ENCODE data around the gene STAMBP. TPM values are rescaled to one million over a fixed set of nuclear protein-coding genes. Genes with fewer than 3 reads are reported as not detected.
A peak's percentile ranks its signal among the peaks of the same experiment; 100 is the strongest.

STAMBP gene
- total and polyA plus RNA-seq, 2 of the 13 experiments (the other 11 are each of a cell fraction or from before 2014, with no cell fraction given), result 49.6 to 53.2 TPM

DNA sequence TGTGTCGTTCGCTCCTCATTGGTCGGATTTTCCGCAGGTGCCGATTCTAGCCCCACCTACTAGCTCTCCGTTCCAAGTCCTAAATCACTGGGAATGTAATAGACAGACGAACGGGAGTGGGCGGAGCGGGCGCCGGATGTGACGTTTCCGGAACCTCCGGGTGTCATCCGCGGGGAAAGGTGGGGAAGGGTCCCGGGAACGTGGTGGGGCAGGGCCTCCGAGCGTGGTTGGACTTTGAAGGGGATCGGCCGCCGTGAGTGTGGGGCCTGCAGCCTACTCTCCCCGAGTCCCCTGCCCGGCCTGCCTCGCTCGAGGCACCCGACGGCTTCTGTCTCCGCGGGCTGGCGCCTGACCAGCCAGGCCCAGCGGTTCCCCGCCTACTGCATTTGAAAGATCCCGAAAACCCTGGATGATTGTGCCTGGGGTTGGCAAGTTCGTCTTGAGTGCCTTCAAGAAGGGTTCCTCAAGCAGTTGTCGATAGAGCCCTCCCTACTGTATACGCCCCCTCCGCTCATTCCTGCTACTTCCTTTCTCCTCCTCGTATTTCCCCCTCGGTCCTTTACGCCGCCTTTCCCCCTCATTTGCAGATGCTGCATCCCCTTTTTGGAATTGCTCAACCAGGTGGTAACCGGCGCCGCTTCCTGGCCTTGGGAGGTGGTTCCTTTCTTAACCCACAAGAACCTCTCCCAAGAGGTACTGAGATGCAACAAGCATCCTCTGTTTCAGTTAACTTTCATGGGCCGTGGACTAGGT lies at the start of gene STAMBP (continued):
- peak; percentile 90; the same call in 1 of the 2 replicates for TF ChIP-seq EEA1 (CRISPR knock-in tag; IDR thresholded peaks at IDR 0.05; ENCODE audit: borderline replicate concordance)
- TF ChIP-seq ZSCAN9 (CRISPR knock-in tag; IDR thresholded peaks at IDR 0.05; ENCODE audit: borderline replicate concordance), result peak; percentile 49; the same call in 1 of the 2 replicates
- no peak for TF ChIP-seq KLF12 (CRISPR knock-in tag; IDR thresholded peaks at IDR 0.05; ENCODE audit: borderline replicate concordance)
- peak; percentile 87 for TF ChIP-seq KDM5A (IDR thresholded peaks at IDR 0.05; ENCODE audit: borderline replicate concordance, low read length)
- 0 out of 2 replicates have a peak, but pooled peaks have one; percentile 70 for TF ChIP-seq ZNF616 (CRISPR knock-in tag; IDR thresholded peaks at IDR 0.05; ENCODE audit: low read depth)
- peak; percentile 73; the same call in 1 of the 2 replicates for TF ChIP-seq ZNF619 (CRISPR knock-in tag; IDR thresholded peaks at IDR 0.05)
- TF ChIP-seq, protein P1, sequence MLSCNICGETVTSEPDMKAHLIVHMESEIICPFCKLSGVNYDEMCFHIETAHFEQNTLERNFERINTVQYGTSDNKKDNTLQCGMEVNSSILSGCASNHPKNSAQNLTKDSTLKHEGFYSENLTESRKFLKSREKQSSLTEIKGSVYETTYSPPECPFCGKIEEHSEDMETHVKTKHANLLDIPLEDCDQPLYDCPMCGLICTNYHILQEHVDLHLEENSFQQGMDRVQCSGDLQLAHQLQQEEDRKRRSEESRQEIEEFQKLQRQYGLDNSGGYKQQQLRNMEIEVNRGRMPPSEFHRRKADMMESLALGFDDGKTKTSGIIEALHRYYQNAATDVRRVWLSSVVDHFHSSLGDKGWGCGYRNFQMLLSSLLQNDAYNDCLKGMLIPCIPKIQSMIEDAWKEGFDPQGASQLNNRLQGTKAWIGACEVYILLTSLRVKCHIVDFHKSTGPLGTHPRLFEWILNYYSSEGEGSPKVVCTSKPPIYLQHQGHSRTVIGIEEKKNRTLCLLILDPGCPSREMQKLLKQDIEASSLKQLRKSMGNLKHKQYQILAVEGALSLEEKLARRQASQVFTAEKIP (CRISPR knock-in tag; IDR thresholded peaks at IDR 0.05; ENCODE audit: borderline replicate concordance), result no peak
- no peak for TF ChIP-seq ZNF878 (CRISPR knock-in tag; IDR thresholded peaks at IDR 0.05)
- TF ChIP-seq SP4 (CRISPR knock-in tag; IDR thresholded peaks at IDR 0.05), result peak; percentile 58; the same call in 1 of the 2 replicates
- TF ChIP-seq, protein P2, sequence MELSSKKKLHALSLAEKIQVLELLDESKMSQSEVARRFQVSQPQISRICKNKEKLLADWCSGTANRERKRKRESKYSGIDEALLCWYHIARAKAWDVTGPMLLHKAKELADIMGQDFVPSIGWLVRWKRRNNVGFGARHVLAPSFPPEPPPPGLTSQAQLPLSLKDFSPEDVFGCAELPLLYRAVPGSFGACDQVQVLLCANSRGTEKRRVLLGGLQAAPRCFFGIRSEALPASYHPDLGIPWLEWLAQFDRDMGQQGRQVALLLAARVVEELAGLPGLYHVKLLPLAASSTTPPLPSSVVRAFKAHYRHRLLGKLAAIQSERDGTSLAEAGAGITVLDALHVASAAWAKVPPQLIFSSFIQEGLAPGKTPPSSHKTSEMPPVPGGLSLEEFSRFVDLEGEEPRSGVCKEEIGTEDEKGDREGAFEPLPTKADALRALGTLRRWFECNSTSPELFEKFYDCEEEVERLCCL (CRISPR knock-in tag; IDR thresholded peaks at IDR 0.05; ENCODE audit: borderline replicate concordance), result no peak
- TF ChIP-seq, protein P3, sequence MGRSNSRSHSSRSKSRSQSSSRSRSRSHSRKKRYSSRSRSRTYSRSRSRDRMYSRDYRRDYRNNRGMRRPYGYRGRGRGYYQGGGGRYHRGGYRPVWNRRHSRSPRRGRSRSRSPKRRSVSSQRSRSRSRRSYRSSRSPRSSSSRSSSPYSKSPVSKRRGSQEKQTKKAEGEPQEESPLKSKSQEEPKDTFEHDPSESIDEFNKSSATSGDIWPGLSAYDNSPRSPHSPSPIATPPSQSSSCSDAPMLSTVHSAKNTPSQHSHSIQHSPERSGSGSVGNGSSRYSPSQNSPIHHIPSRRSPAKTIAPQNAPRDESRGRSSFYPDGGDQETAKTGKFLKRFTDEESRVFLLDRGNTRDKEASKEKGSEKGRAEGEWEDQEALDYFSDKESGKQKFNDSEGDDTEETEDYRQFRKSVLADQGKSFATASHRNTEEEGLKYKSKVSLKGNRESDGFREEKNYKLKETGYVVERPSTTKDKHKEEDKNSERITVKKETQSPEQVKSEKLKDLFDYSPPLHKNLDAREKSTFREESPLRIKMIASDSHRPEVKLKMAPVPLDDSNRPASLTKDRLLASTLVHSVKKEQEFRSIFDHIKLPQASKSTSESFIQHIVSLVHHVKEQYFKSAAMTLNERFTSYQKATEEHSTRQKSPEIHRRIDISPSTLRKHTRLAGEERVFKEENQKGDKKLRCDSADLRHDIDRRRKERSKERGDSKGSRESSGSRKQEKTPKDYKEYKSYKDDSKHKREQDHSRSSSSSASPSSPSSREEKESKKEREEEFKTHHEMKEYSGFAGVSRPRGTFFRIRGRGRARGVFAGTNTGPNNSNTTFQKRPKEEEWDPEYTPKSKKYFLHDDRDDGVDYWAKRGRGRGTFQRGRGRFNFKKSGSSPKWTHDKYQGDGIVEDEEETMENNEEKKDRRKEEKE (IDR thresholded peaks at IDR 0.05), result no peak
- TF ChIP-seq, protein P4, sequence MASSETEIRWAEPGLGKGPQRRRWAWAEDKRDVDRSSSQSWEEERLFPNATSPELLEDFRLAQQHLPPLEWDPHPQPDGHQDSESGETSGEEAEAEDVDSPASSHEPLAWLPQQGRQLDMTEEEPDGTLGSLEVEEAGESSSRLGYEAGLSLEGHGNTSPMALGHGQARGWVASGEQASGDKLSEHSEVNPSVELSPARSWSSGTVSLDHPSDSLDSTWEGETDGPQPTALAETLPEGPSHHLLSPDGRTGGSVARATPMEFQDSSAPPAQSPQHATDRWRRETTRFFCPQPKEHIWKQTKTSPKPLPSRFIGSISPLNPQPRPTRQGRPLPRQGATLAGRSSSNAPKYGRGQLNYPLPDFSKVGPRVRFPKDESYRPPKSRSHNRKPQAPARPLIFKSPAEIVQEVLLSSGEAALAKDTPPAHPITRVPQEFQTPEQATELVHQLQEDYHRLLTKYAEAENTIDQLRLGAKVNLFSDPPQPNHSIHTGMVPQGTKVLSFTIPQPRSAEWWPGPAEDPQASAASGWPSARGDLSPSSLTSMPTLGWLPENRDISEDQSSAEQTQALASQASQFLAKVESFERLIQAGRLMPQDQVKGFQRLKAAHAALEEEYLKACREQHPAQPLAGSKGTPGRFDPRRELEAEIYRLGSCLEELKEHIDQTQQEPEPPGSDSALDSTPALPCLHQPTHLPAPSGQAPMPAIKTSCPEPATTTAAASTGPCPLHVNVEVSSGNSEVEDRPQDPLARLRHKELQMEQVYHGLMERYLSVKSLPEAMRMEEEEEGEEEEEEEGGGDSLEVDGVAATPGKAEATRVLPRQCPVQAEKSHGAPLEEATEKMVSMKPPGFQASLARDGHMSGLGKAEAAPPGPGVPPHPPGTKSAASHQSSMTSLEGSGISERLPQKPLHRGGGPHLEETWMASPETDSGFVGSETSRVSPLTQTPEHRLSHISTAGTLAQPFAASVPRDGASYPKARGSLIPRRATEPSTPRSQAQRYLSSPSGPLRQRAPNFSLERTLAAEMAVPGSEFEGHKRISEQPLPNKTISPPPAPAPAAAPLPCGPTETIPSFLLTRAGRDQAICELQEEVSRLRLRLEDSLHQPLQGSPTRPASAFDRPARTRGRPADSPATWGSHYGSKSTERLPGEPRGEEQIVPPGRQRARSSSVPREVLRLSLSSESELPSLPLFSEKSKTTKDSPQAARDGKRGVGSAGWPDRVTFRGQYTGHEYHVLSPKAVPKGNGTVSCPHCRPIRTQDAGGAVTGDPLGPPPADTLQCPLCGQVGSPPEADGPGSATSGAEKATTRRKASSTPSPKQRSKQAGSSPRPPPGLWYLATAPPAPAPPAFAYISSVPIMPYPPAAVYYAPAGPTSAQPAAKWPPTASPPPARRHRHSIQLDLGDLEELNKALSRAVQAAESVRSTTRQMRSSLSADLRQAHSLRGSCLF (CRISPR knock-in tag; IDR thresholded peaks at IDR 0.05; ENCODE audit: borderline replicate concordance), result 0 out of 2 replicates have a peak, but pooled peaks have one; percentile 28
- TF ChIP-seq GTF2F1 (IDR thresholded peaks at IDR 0.05; ENCODE audit: low read length), result no peak
- TF ChIP-seq, protein P5, sequence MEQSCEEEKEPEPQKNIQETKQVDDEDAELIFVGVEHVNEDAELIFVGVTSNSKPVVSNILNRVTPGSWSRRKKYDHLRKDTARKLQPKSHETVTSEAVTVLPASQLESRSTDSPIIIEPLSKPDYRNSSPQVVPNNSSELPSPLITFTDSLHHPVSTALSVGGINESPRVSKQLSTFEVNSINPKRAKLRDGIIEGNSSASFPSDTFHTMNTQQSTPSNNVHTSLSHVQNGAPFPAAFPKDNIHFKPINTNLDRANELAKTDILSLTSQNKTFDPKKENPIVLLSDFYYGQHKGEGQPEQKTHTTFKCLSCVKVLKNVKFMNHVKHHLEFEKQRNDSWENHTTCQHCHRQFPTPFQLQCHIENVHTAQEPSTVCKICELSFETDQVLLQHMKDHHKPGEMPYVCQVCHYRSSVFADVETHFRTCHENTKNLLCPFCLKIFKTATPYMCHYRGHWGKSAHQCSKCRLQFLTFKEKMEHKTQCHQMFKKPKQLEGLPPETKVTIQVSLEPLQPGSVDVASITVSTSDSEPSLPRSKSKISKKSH (CRISPR knock-in tag; IDR thresholded peaks at IDR 0.05; ENCODE audit: borderline replicate concordance), result peak; percentile 96
- no peak for TF ChIP-seq SRSF1 (optimal IDR thresholded peaks at IDR 0.05; ENCODE audit: low read depth, low read length)
